Hindlimb muscle (tissue), 1 donor: ENCODE measurements around the gene ANGEL2. TPM values are rescaled to one million over a fixed set of nuclear protein-coding genes. Genes with fewer than 3 reads are reported as not detected.

Experiments
- DNase-seq: peaks from one replicate; pipeline ENCODE4 v3.0.0-alpha.2; 2013
- polyA plus RNA-seq: library from polyadenylated mRNA; unstranded; fragments of 120-200 nt; gene quantifications from one replicate; pipeline ENCODE4 v1.2.1, GENCODE V29; 2013; ENCODE audit not compliant: insufficient read length

The ANGEL2 gene
- polyA plus RNA-seq, 1 donor = 31.9 TPM

GRCh38 chr1:212951126-212951946, 64.3 kb downstream of the ANGEL2 start:
- DNase-seq = peak; percentile 19

GRCh38 chr1:212950243-212951125, 65.2 kb downstream of the ANGEL2 start, which contains the start of gene VASH2:
VASH2 (plus strand) TSS chr1:212950541; CDS start chr1:212951543, 1,002 bp downstream.
- peak; percentile 94 for DNase-seq

- DNase-seq = no peak
Measured at GRCh38 chr1:212949771-212950170, 65.9 kb downstream of the ANGEL2 start.

- no peak for DNase-seq
Measured at GRCh38 chr1:212946872-212947271, 68.8 kb downstream of the ANGEL2 start.

- DNase-seq = no peak
Measured at GRCh38 chr1:212945463-212946160, 70.1 kb downstream of the ANGEL2 start.

GRCh38 chr1:212945056-212945455, 70.6 kb downstream of the ANGEL2 start:
- DNase-seq = no peak

- no peak for DNase-seq
Measured at GRCh38 chr1:212944229-212944901, 71.3 kb downstream of the ANGEL2 start.

- no peak for DNase-seq
Measured at GRCh38 chr1:212943393-212943710, 72.3 kb downstream of the ANGEL2 start.

GRCh38 chr1:212942679-212943392, 72.8 kb downstream of the ANGEL2 start:
- DNase-seq = no peak

Other genes with a start within 250 kb of the ANGEL2 start
- gene NSL1, start 224.1 kb downstream of the ANGEL2 start, polyA plus RNA-seq = 31.8 TPM
- gene TATDN3, start 224.0 kb downstream of the ANGEL2 start, polyA plus RNA-seq = 10.3 TPM
- 0.40 TPM for gene SPATA45, start 168.2 kb downstream of the ANGEL2 start, polyA plus RNA-seq
- 7.0 TPM for gene FLVCR1, start 157.6 kb downstream of the ANGEL2 start, polyA plus RNA-seq
- 34.8 TPM for gene VASH2, start 65.3 kb downstream of the ANGEL2 start, polyA plus RNA-seq
- gene RPS6KC1, start 35.4 kb upstream of the ANGEL2 start, polyA plus RNA-seq = 17.6 TPM